HG02610 (cell line): ENCODE data around the gene MUC3A.

Source experiments
- ATAC-seq: cut with Tn5 transposase; IDR thresholded peaks from one replicate; pipeline ENCODE4 v1.9.1; 2021; ENCODE audit warnings: mild to moderate bottlenecking, moderate library complexity; ENCODE audit not compliant: unreplicated experiment

The MUC3A gene

GRCh38 chr7:101015626-101016025, 66.3 kb downstream of the MUC3A start:
- no peak for ATAC-seq

- peak; percentile 67 for ATAC-seq
These were observed 67.9 kb downstream of the MUC3A start for GRCh38 chr7:101017064-101017777.
